GM19468 (cell line): ENCODE measurements around the gene ETFB.

Experiments used
- ATAC-seq: cut with Tn5 transposase; IDR thresholded peaks from one replicate; pipeline ENCODE4 v1.9.1; 2021; ENCODE audit warnings: mild to moderate bottlenecking, moderate library complexity, moderate number of reproducible peaks; ENCODE audit not compliant: unreplicated experiment; ENCODE audit errors: extremely low read depth

The ETFB gene

GRCh38 chr19:51331193-51331592 lies 35.0 kb downstream of the ETFB start:
- no peak for ATAC-seq

DNA sequence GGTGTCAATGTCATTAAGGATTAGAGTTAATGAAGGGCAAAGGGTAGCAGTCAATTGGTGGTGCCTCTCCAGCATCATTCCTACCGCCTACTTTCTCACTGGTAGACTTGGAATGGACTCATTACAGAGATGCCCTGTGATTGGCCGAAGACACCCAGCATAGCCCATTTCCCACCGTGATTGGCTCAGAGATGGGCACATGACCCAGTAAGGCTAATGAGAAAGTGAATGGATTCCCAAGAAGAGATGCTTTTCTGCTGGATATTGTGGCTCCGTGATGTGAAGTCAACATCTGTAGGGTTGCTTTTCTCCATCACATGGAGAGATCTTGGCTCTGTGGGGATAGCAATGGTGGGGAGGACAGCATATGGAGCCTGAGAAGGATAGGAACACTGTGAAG lies 35.8 kb downstream of the ETFB start:
- no peak for ATAC-seq

- no peak for ATAC-seq
Measured at GRCh38 chr19:51329411-51329810, 36.8 kb downstream of the ETFB start.

GRCh38 chr19:51327066-51328001 lies 38.9 kb downstream of the ETFB start:
- no peak for ATAC-seq

GRCh38 chr19:51326216-51327065 lies 39.7 kb downstream of the ETFB start:
- no peak for ATAC-seq

GRCh38 chr19:51325161-51325976 lies 40.8 kb downstream of the ETFB start:
- ATAC-seq: no peak

- no peak for ATAC-seq
Measured at GRCh38 chr19:51324167-51324481, 42.1 kb downstream of the ETFB start.

DNA sequence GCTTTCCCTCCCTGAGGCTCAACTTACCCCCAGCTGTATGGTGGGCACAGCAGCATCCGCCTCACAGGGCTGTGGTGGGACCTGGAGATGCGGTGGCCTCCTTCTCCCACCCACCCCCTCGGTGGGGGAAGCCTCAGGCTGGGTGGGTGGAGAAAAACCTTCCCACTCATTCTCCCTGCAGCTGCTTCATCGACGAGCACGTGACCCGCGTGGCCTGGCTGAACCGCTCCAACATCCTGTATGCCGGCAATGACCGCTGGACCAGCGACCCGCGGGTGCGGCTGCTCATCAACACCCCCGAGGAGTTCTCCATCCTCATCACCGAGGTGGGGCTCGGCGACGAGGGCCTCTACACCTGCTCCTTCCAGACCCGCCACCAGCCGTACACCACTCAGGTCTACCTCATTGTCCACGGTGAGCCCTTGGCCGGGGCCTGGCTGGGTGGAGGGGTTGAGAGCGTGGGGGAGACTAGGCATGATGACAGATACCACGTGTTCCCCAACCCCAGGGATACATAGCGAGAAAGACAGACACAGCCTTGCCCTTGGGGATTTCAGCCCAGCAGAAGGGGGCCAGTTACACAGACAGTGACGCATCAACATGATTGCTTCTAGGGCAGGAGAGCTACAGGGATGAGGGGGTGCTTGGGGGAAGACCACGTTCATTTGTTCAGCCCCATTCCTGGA lies 42.6 kb downstream of the ETFB start:
- ATAC-seq: no peak

GRCh38 chr19:51321799-51322198 lies 44.4 kb downstream of the ETFB start:
- no peak for ATAC-seq

GRCh38 chr19:51320280-51320657 lies 45.9 kb downstream of the ETFB start:
- ATAC-seq: no peak

DNA sequence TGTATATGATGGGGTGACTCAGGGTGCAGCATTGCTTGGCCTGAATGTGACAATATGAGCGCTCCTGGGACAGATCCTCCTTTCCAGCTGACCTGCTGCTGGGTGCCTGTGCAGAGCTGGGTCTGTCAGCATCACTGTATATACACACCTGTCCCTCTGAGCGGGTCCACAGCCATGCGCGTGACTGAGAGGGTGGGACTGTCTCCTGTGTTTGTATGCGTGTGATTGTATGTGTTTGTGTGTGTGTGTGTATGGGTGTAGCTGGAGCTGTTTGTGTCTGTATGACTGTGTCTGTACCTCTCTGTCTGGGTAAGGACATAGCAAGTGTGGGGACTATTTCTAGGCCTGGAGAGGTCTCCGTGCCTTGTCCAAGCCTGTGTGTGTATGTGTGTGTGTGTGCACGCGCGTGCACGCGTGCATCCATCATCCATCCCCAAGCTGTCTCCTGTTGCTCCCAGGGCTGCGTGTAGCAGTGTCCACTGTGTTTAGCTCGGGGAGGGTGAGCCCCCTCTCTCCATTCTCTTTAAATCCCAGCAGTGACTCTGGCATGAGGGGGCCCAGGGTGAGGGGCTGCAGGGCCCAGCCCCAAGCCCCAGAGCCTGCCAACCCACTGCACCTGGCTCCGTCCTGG lies 46.4 kb downstream of the ETFB start:
- no peak for ATAC-seq

GRCh38 chr19:51318687-51319648 lies 47.2 kb downstream of the ETFB start:
- ATAC-seq: no peak

DNA sequence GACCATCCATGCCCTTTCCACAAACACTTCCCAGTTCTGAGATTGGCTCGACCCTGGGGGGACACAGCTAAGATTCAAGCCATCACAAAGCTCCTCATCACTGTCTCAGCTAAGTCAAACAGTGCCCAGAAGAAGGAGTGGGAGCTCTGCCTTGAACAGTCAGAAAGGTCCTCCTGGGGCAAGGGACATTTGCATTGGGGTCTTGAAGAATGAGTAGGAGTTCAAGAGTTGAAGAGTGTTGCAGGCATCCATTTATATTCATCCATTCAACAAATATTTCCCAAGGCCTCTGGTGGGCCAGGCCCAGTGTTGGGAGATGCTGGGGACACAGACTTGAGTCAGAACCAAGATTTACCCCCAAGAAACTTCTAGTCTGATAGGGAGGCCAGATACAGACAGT lies 48.2 kb downstream of the ETFB start:
- ATAC-seq: no peak

GRCh38 chr19:51317376-51317775 lies 48.8 kb downstream of the ETFB start:
- ATAC-seq: no peak

DNA sequence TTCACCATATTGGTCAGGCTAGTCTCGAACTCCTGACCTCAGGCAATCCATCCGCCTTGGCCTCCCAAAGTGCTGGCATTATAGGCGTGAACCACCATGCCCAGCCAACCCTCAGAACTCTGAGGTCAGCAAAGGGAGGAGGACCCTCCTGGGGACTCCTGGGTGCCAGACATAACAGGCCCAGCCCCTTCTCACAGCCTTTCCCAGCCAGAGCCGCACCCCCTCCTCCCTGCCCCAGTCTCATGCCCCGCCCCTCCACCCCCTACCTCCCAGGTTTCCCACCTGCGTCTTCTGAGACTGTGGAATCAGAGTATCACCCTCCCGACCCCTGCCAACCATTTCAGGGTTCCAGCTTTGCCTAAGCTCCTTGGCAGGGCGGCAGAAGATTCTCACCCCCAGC lies 49.5 kb downstream of the ETFB start:
- ATAC-seq: no peak

DNA sequence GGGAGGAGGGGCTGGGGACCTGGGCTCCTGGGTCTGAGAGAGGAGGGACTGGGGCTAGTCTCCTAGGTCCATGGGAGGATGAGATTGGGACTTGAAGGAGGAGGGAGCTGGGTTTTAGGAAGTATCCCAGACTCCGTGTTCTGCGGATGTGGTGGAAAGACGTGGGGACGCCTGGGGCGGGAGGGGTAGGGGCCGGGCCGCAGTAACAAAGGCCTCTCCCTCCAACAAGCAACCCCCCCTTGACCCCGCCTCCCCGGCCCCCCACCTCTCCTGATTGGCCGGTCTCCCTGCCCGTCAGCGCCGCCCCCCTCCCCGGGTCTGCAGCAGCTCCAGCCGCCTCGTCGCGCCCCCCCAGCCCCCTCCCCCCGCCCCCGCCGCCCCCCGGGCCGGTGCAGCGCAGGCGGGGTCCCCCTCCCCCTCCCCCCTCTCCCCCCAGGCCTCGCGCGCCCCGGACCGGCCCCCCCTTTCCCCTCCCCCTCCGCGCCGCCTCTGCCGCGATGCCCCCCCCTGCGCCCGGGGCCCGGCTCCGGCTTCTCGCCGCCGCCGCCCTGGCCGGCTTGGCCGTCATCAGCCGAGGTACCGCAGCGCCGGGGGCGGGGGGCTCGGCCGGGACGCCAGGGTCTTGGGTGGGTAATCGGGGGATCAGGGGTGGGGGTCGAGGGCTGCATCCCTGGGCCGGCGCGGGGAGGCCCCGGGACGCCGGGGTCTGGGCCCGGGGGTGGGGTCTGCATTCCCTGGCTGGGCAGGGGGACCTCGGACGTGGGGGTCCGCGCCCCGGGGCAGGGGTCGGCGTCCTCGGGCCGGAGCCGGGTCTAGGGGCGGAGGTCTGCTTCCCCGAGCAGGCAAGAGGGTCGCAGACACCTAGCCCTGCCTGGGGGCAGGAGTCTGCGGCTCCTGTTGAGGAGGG lies 54.6 kb downstream of the ETFB start, which contains the start of gene IGLON5:
IGLON5 (plus strand) TSS at position 294 of the 907 bp plus-strand sequence; CDS start at position 498, 204 bp downstream.
- no peak for ATAC-seq

DNA sequence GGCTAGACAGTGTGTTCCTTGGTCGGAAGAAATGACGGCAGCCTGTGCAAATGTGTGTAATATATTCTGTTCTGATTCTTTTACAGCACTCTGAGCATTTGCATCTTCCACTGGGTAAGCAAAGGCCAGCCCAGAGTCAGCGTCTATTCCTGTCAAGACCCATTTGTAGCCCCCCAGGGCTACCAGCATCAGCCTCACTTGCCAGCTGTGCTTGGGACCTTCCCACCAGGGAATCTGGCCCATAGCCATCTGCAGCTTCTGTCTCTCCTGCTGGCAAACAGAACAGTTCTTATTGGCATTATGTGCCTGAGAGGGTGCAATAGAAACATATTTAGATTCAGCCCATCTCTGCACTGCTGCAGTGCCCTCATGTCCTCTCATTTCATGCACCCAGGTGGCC lies 60.7 kb downstream of the ETFB start:
- ATAC-seq: no peak
